Inferior parietal cortex (tissue), 1 donor: ENCODE measurements around the gene GMDS.

Source experiments
- DNase-seq: peaks from one replicate; pipeline ENCODE4 v3.0.0-alpha.2; 2016; ENCODE audit errors: extremely low spot score

Gene GMDS

GRCh38 chr6:2178125-2178524 lies 67.3 kb downstream of the GMDS start:
- no peak for DNase-seq

GRCh38 chr6:2175825-2176224 lies 69.6 kb downstream of the GMDS start:
- no peak for DNase-seq

GRCh38 chr6:2173203-2173961 lies 72.0 kb downstream of the GMDS start:
- no peak for DNase-seq

- DNase-seq = no peak
Observed at GRCh38 chr6:2171728-2172127, 73.7 kb downstream of the GMDS start.

GRCh38 chr6:2168480-2168879 lies 76.9 kb downstream of the GMDS start:
- DNase-seq = no peak

- no peak for DNase-seq
Observed at GRCh38 chr6:2166717-2167116, 78.7 kb downstream of the GMDS start.

- no peak for DNase-seq
Observed at GRCh38 chr6:2165286-2165685, 80.1 kb downstream of the GMDS start.

GRCh38 chr6:2164481-2164880 lies 80.9 kb downstream of the GMDS start:
- DNase-seq = no peak

GRCh38 chr6:2162079-2162445 lies 83.3 kb downstream of the GMDS start:
- no peak for DNase-seq

- no peak for DNase-seq
Observed at GRCh38 chr6:2158596-2159271, 86.7 kb downstream of the GMDS start.

- DNase-seq = no peak
Observed at GRCh38 chr6:2157441-2158127, 87.8 kb downstream of the GMDS start.

- no peak for DNase-seq
Observed at GRCh38 chr6:2155206-2155605, 90.2 kb downstream of the GMDS start.

GRCh38 chr6:2149361-2150006 lies 95.9 kb downstream of the GMDS start:
- DNase-seq = peak; percentile 7

GRCh38 chr6:2148748-2149147 lies 96.7 kb downstream of the GMDS start:
- DNase-seq = no peak

- no peak for DNase-seq
Observed at GRCh38 chr6:2147766-2148448, 97.5 kb downstream of the GMDS start.

- DNase-seq = no peak
Observed at GRCh38 chr6:2147261-2147660, 98.1 kb downstream of the GMDS start.

GRCh38 chr6:2144210-2144609 lies 101.2 kb downstream of the GMDS start:
- DNase-seq = no peak

GRCh38 chr6:2141644-2142290 lies 103.6 kb downstream of the GMDS start:
- no peak for DNase-seq

GRCh38 chr6:2140438-2141128 lies 104.8 kb downstream of the GMDS start:
- no peak for DNase-seq

- no peak for DNase-seq
Observed at GRCh38 chr6:2135401-2135800, 110.0 kb downstream of the GMDS start.

GRCh38 chr6:2134554-2134953 lies 110.9 kb downstream of the GMDS start:
- no peak for DNase-seq
